Effector memory CD8-positive, alpha-beta T cell (primary cell): ENCODE measurements around the gene RBFOX2.
"Not testable (repeated sequence)": the region's sequence is repeated elsewhere in the genome, so short reads cannot be mapped to it uniquely, and the experiment has no call there.

Source experiments
- ATAC-seq: fragments of 150-1000 bp; cut with Tn5 transposase; replicated peaks from 2 replicates; pipeline ENCODE4 v1.10.0; 2021; ENCODE audit warnings: mild to moderate bottlenecking, moderate library complexity
- DNase-seq, 3 experiments: peaks; one replicate each; pipeline ENCODE4 v3.0.0; 2021
- H3K27ac Mint-ChIP-seq, 2 donors: one replicate each; pipeline ENCODE4 v1.8.0; 2022; ENCODE audit warnings: mild to moderate bottlenecking in 2 of 2, mixed read lengths in 2 of 2, moderate library complexity in 2 of 2
- H3K27me3 Mint-ChIP-seq, 2 donors: one replicate each; pipeline ENCODE4 v1.8.0; 2022; ENCODE audit warnings: mixed read lengths in 2 of 2
- H3K36me3 Mint-ChIP-seq: one replicate; pipeline ENCODE4 v1.8.0; 2022; ENCODE audit warnings: mild to moderate bottlenecking, moderate library complexity, mixed read lengths; ENCODE audit not compliant: insufficient read depth
- H3K4me1 Mint-ChIP-seq, 2 donors: one replicate each; pipeline ENCODE4 v1.8.0; 2022; ENCODE audit warnings: low read depth in 2 of 2, mixed read lengths in 2 of 2
- H3K4me3 Mint-ChIP-seq, 2 donors: one replicate each; pipeline ENCODE4 v1.8.0; 2022; ENCODE audit warnings: mild to moderate bottlenecking in 2 of 2, mixed read lengths in 2 of 2, moderate library complexity in 2 of 2
- H3K9me3 Mint-ChIP-seq, 2 donors: one replicate each; pipeline ENCODE4 v1.8.0; 2022; ENCODE audit warnings: mixed read lengths in 2 of 2

The RBFOX2 gene

DNA sequence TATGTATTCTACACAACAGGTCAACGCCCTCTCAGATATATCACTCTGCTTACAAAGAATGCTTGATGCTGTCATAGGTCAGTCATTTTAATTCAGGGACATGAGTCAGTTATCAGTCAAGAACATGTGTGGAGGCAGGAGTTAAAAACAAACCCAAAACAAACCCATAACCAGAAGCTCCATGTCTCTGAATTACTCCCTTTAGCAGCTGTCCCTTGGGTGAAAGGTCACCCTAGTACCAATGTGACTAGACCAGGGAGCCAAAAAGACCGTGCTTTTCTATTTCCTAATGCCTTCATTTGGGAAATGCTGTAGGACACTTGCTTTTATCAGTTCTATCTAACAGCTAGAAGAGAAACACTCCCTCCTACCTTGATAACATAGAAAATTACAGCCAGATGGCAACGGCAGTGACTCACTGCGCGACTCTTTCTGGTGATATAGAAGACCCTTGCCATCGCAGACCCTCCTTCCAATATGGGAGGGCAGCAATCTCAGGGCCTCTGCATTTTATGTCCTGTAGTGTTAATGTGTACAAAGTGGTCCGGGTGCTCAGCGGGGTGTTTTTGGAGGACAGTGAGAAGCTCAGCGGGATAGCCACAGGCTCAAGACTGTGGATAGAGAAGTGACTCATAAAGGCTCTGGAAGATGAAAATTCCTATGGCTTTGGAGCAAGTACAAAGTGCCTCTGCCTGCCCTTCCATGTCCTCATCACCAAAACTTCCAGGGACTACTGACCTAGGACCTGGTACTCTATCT, 286.1 kb downstream of the RBFOX2 start:
- Mint-ChIP-seq H3K9me3 (no peaks in the 10 kb centered on the region), H3K27ac (no peak overlapping the region), H3K27me3 (peaks cover 26 to 31% of the 10 kb centered on the region in 2 donors), H3K4me3 (no peak overlapping the region), H3K4me1 (no peaks in the 10 kb centered on the region), H3K36me3 (no peaks in the 10 kb centered on the region)
- ATAC-seq, result no peak
- no peak for DNase-seq

DNA sequence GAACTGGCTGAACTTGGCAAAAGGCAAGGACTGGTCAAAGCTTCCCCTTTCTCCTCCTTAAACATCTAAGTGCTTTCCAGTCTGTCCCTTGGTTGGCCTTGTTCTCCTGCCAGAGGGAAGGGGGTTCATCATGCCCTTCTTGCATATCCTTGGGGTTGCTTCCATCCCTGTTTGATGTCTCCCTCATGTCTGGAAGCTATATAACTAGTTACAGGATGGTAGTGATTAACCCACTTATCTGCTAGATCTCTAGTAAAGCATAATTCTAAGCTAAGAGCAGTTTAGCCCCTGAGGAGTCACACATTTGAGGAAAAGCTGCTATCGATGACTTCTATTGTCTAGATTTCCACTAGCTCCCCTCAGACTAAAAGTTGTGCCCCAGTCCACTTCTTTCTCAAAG, 288.0 kb downstream of the RBFOX2 start:
- peaks cover 37 to 44% of the 10 kb centered on the region in 2 donors for H3K27me3 Mint-ChIP-seq
- no peak for DNase-seq
- H3K4me1 Mint-ChIP-seq, result no peaks in the 10 kb centered on the region
- H3K4me3 Mint-ChIP-seq, result no peak overlapping the region
- H3K36me3 Mint-ChIP-seq, result no peaks in the 10 kb centered on the region
- ATAC-seq, result no peak
- no peak overlapping the region for H3K27ac Mint-ChIP-seq
- no peaks in the 10 kb centered on the region for H3K9me3 Mint-ChIP-seq

DNA sequence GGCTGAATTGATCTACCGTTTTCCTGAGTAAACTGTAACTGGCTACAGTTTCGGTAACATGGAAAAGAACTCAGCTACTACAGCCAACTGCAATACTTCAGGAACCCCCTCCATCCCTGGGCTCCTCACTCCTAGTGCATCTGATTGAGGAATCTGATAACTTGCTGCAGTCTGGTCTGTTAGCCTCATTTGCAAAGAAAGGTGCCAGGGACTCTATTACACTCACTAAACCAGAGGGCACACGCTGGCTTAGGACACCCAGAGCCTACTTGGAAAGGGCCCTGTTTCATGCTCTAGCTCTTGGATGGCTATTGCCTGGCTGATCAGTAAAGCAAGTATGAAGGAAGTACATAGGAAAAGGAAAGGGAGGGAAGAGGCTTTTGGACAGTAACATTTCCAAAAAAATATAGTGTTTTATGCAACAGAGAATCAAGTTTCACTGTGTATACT, 288.7 kb downstream of the RBFOX2 start:
- no peak overlapping the region for H3K4me3 Mint-ChIP-seq
- H3K27ac Mint-ChIP-seq, result no peak overlapping the region

DNA sequence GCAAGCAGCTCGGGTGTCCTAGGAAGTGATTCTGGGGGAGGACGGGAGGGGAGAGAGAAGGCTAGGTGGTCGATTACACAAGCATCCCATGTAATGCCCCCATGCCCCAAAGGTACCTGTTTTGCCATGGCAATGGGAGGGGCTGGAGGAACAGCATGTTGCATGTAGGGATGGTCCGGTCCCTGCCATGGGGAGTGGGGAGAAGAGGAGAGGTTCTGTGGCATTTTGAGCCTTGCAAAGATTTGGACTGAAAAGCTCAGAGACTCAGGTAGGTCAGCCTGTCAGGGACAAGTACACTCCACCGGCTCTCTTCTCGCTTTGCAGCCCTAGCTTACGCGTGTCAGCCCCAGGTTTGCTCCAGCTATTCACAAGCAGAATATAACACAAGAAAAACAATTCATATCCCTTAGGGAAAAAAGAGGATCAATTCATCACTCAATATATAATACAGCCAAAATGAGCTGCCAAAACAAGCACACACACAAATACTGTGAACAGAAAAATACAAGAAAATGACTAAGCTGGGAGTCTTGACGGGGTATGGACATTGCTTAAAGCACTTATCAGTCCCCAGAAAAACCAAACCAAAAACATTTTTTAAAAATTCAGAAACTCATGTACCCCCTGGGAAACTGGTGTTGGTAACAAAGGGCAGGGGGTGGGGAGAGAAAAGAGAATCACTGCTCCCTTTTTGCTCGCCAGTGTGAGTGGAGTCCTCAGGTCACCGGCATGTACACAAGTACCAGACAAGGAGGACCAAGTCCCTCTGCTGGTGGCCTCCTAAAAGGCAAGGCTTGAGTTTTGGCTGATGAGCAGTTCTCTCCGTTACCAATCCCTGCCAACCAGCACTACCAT, 289.3 kb downstream of the RBFOX2 start:
- H3K27me3 Mint-ChIP-seq, result peaks cover 41 to 44% of the 10 kb centered on the region in 2 donors
- H3K36me3 Mint-ChIP-seq, result no peaks in the 10 kb centered on the region
- H3K4me1 Mint-ChIP-seq, result no peaks in the 10 kb centered on the region
- DNase-seq (no peak), ATAC-seq (no peak)
- no peak overlapping the region for H3K27ac Mint-ChIP-seq
- H3K9me3 Mint-ChIP-seq, result no peaks in the 10 kb centered on the region
- H3K4me3 Mint-ChIP-seq, result no peak overlapping the region

More for the DNA sequence above, 288.7 kb downstream of the RBFOX2 start:
- Mint-ChIP-seq H3K36me3 (no peaks in the 10 kb centered on the region), H3K9me3 (no peaks in the 10 kb centered on the region), H3K4me1 (no peaks in the 10 kb centered on the region), H3K27me3 (peaks cover 41 to 44% of the 10 kb centered on the region in 2 donors)
- ATAC-seq (no peak), DNase-seq (no peak)

DNA sequence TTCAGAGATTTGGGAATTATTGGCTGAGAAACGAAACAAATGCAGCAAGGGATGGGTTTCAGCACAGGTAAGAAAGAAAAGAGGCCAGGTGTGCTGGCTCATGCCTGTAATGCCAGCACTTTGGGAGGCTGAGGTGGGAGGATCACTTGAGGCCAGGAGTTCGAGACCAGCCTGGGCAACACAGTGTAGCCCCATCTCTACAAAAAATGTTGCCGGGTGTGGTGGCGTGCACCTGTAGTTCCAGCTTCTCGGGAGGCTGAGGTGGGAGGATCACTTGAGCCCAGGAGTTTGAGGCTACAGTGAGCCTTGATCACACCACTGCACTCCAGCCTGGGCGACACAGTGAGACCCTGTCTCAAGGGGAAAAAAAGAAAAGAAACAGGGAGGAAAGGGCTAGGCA, 290.7 kb downstream of the RBFOX2 start:
- H3K27ac Mint-ChIP-seq, ATAC-seq, H3K9me3 Mint-ChIP-seq, H3K4me1 Mint-ChIP-seq, H3K36me3 Mint-ChIP-seq, H3K4me3 Mint-ChIP-seq, DNase-seq: not testable (repeated sequence)
- H3K27me3 Mint-ChIP-seq, result peaks cover 33 to 36% of the 10 kb centered on the region in 2 donors

DNA sequence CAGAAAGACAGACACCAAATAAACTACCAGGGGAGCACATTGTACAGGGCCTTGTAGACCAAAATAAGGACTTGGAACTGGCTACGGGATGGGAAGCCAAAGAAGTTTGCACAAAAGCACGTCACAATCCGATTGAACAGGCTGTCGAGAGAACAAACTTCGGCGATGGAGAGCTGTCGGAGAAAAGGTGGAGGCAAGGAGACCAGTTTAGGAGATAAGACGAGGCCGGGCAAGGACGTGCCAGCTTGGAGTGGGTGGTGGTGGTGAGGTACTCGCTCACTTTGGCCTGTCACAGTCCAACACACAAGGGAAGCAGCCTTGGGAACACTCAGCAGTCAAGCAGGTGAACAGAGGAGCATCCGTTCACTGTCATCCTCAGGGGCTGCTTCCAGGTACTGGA, 291.9 kb downstream of the RBFOX2 start:
- no peak overlapping the region for H3K27ac Mint-ChIP-seq
- no peaks in the 10 kb centered on the region for H3K36me3 Mint-ChIP-seq
- DNase-seq, result no peak
- peaks cover 38% of the 10 kb centered on the region in 2 donors for H3K27me3 Mint-ChIP-seq
- no peaks in the 10 kb centered on the region for H3K4me1 Mint-ChIP-seq
- H3K9me3 Mint-ChIP-seq, result no peaks in the 10 kb centered on the region
- ATAC-seq, result no peak
- no peak overlapping the region for H3K4me3 Mint-ChIP-seq

DNA sequence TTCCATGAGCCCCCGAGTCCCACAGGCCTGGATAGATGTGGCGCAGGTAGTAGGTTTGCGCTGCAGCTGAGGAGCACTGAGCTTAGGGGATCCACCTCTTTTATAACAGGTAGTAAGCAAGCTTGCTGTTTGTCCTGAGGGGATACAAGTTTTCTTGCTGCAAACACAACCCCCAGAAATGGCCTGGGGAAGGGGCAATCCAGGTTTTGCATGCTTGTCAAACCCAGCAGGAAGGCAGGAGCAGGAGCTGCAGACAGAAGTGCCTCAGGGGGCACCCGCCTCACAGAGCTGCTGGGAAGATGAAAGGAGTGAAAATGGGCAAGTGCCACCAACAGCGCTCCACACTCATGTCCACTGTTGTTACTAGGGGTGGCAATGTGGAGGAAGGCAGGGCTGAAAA, 292.5 kb downstream of the RBFOX2 start:
- H3K36me3 Mint-ChIP-seq, result no peaks in the 10 kb centered on the region
- H3K27ac Mint-ChIP-seq, result no peak overlapping the region
- H3K4me3 Mint-ChIP-seq, result no peak overlapping the region
- H3K4me1 Mint-ChIP-seq, result no peaks in the 10 kb centered on the region
- no peaks in the 10 kb centered on the region for H3K9me3 Mint-ChIP-seq
- ATAC-seq (no peak), DNase-seq (no peak)
- peaks cover 44% of the 10 kb centered on the region in 2 donors for H3K27me3 Mint-ChIP-seq

DNA sequence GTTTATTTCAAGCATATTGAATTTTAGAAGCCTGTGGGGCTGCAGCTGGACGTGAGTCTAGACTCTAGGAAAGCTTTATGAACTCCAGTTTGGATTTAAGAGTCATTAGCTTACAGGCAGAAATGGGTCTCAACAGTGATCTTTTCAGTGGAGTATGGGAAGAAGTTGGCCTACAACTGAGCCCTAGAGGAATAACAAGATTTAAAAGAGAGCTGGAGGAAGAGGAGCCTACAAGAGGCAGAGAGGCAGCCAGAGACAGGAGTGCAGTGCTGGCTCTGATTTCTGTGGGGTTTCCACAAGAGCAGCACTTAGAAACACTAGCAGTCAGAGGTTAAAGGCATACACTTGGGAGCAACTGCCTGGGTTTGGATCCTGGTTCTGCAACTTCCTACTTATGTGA, 293.1 kb downstream of the RBFOX2 start:
- Mint-ChIP-seq H3K4me3 (no peak overlapping the region), H3K36me3 (no peaks in the 10 kb centered on the region), H3K9me3 (no peaks in the 10 kb centered on the region), H3K27ac (no peak overlapping the region), H3K27me3 (peaks cover 50% of the 10 kb centered on the region in 2 donors), H3K4me1 (no peaks in the 10 kb centered on the region)
- DNase-seq, result no peak
- no peak for ATAC-seq

DNA sequence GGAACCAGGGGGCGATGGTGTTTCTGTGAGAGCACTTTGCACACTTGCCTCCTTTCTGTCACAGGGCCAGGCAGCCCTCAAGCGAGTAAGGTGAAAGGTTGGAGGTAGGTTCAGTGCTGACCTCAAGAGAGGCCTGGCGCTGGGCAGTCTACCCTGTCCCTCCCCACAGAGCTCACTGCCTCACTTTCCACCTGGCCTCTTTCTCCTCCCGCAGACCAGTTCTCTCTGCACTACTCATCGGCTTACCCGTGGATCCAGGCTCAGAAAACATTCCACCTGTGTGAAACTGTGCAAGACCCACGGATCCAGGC, 294.2 kb downstream of the RBFOX2 start:
- H3K27ac Mint-ChIP-seq, result no peak overlapping the region
- H3K4me3 Mint-ChIP-seq, result no peak overlapping the region
- ATAC-seq (no peak), DNase-seq (no peak)
- no peaks in the 10 kb centered on the region for H3K36me3 Mint-ChIP-seq
- no peaks in the 10 kb centered on the region for H3K4me1 Mint-ChIP-seq
- H3K27me3 Mint-ChIP-seq, result peaks cover 53 to 54% of the 10 kb centered on the region in 2 donors
- no peaks in the 10 kb centered on the region for H3K9me3 Mint-ChIP-seq

DNA sequence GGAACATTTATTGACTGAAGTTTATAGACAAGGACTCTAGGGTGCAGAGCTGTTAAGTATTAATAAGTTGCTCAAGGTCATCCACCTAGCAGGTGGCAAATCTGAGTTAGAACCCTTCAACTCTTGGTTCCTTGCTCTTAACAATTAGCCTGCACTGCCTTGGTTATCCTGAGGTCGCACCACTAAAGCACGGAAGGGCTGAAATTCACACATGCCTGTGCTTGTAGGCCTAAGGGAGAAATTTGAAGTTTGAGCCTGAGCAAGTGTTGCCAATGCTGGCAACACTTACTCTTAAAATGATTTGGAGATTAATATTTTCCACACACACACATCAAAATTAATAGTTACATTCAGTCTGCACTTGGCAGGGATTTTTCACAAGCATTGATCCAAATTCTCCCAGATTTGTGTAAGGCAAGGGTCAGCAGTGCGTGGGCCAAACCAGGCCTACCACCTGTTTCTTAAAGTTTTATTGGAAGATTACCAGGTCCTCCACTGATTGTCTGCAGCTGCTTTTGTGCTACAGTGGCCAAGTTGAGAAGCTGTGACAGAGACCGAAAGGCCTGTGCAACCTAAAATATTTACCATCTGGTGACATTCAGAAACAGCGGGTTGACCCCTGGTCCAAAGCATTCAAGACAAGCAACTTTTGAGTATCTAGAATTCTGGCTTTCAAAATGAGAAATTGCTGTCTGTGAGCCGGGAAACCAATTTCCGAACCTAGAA, 294.7 kb downstream of the RBFOX2 start:
- Mint-ChIP-seq H3K27ac (no peak overlapping the region), H3K36me3 (no peaks in the 10 kb centered on the region), H3K27me3 (peaks cover 52 to 54% of the 10 kb centered on the region in 2 donors), H3K9me3 (no peaks in the 10 kb centered on the region), H3K4me3 (no peak overlapping the region), H3K4me1 (no peaks in the 10 kb centered on the region)
- ATAC-seq (no peak), DNase-seq (no peak)

DNA sequence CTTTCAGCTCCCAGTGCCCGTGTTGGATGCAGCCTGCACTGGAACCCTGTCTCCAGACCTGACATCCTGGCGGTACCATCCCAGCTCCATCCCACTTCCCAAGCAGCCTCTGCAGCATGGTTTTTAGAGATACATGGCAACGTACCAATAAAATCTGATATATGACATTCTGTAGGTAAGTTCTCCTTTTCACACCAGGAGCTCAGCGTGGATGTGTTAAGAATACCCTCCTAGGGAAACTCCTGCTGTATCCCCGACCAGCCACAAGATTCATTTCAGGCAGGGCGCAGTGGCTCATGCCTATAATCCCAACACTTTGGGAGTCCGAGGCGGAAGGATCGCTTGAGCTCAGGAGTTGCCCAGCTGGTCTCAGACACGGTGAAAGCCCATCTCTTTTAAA, 295.6 kb downstream of the RBFOX2 start:
- no peaks in the 10 kb centered on the region for H3K4me1 Mint-ChIP-seq
- no peak overlapping the region for H3K4me3 Mint-ChIP-seq
- no peak overlapping the region for H3K27ac Mint-ChIP-seq
- no peak for DNase-seq
- H3K9me3 Mint-ChIP-seq, result no peaks in the 10 kb centered on the region
- ATAC-seq, result no peak
- no peaks in the 10 kb centered on the region for H3K36me3 Mint-ChIP-seq
- peaks cover 42 to 50% of the 10 kb centered on the region in 2 donors for H3K27me3 Mint-ChIP-seq

DNA sequence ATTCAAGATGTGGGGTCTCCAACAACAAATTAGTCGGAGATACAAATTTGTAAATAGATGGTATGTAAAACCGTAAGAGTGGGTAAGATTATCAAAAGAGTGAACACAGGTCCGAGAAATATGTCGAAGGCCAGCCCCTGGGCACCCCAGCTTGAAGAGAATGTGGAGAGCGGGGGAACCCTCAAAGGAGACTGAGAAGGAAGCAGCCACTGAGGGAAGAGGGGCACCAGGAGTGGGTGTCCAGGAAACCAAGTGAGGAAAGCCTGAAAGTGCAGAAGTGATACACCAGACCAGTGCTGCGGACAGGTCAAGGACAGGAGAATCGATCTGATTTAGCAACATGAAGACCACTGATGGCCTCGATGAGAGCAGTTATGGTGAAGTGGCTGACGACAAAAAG, 296.5 kb downstream of the RBFOX2 start:
- DNase-seq, result no peak
- no peak overlapping the region for H3K4me3 Mint-ChIP-seq
- H3K27me3 Mint-ChIP-seq, result peaks cover 40 to 43% of the 10 kb centered on the region in 2 donors
- no peak for ATAC-seq
- H3K9me3 Mint-ChIP-seq, result no peaks in the 10 kb centered on the region
- no peaks in the 10 kb centered on the region for H3K36me3 Mint-ChIP-seq
- no peaks in the 10 kb centered on the region for H3K4me1 Mint-ChIP-seq
- H3K27ac Mint-ChIP-seq, result no peak overlapping the region

DNA sequence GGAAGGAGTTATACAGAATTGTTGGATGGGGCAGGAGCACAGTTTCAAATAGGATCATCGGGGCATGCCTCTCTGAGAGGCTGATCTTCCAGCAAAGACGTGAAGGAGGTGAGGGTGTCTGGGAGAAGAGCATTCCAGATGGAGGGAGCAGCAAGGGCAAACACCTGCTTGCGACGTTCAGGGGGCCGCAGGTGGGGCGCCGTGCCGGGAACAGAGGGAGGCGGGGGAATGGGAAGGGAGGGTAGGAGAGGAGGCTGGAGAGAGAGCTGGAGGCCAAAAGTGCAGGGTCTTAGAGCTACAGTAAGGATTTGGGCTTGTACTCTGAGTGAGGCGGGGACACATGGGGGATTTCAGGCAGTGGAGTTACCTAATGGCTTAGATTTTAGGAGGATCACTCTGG, 297.3 kb downstream of the RBFOX2 start:
- Mint-ChIP-seq H3K36me3 (no peaks in the 10 kb centered on the region), H3K27me3 (peaks cover 36 to 41% of the 10 kb centered on the region in 2 donors), H3K4me3 (no peak overlapping the region), H3K27ac (peak overlapping the region in 1 of 2 donors; percentile 1), H3K4me1 (no peaks in the 10 kb centered on the region), H3K9me3 (no peaks in the 10 kb centered on the region)
- DNase-seq (no peak), ATAC-seq (no peak)
